Measurements from ENCODE around the gene ZNF524.
"Not testable (repeated sequence)": the region's sequence is repeated elsewhere in the genome, so short reads cannot be mapped to it uniquely, and the experiment has no call there.

Gene ZNF524

DNA sequence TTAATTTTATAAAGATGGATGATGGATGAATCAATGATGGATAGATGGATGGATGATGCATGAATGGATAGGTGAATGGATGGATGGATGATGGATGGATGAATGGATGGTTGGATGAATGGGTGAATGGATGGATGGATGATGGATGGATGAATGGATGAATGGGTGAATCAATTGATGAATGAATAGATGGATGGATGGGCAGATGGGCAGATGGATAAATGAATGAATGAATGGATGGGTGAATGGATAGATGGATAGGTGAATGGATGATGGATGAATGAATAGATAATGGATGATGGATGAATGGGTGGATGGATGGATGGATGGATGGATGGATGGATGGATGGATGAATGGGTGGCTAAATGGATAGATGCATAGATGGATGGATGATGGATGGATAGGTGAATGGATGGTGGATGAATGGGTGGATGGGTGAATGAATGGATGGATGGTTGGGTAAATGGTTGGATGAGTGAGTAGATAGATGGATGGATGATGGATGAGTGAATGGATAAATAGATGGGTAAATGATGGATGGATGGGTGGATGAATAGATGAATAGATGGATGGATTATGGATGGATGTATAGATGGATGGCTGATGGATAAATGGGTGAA is 32.3 kb upstream of the ZNF524 start:
- H3K27ac ChIP-seq (ENCODE audit: low read length): no peak overlapping the region
- H3K4me1 ChIP-seq (ENCODE audit: control insufficient read depth in 1 of 2, insufficient read depth in 2 of 2, low read length in 2 of 2): no peaks in the 10 kb centered on the region
- H3K9me3 ChIP-seq (ENCODE audit: control insufficient read depth in 1 of 2, low read length in 2 of 2): no peaks in the 10 kb centered on the region
- H3K36me3 ChIP-seq (ENCODE audit: control insufficient read depth in 1 of 2, insufficient read depth in 2 of 2, low read length in 2 of 2): no peaks in the 10 kb centered on the region
- H3K4me3 ChIP-seq (ENCODE audit: low read depth in 1 of 2, low read length in 2 of 2): no peak overlapping the region
- no peaks in the 10 kb centered on the region for H3K27me3 ChIP-seq (ENCODE audit: low read depth, low read length)

DNA sequence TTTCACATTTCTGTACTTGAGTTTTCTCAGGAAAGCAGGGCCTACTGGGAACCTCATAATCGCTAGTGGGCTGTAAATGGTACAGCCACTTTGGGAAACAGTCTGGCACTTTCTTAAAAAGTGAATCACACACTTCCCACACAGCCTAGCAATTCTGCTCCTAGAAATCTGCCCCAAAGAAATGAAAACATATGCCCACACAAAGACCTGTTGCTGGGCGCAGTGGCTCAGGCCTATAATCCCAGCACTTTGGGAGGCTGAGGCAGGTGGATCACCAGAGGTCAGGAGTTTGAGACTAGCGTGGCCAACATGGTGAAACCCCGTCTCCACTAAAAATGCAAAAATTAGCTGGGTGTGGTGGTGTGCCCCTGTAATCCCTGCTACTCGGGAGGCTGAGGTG is 30.6 kb upstream of the ZNF524 start:
- H3K4me1 ChIP-seq (ENCODE audit: control insufficient read depth in 1 of 2, insufficient read depth in 2 of 2, low read length in 2 of 2); H3K9me3 ChIP-seq (ENCODE audit: control insufficient read depth in 1 of 2, low read length in 2 of 2); H3K36me3 ChIP-seq (ENCODE audit: control insufficient read depth in 1 of 2, insufficient read depth in 2 of 2, low read length in 2 of 2); H3K27ac ChIP-seq (ENCODE audit: low read length); H3K4me3 ChIP-seq (ENCODE audit: low read depth in 1 of 2, low read length in 2 of 2); H3K27me3 ChIP-seq (ENCODE audit: low read depth, low read length): not testable (repeated sequence)

DNA sequence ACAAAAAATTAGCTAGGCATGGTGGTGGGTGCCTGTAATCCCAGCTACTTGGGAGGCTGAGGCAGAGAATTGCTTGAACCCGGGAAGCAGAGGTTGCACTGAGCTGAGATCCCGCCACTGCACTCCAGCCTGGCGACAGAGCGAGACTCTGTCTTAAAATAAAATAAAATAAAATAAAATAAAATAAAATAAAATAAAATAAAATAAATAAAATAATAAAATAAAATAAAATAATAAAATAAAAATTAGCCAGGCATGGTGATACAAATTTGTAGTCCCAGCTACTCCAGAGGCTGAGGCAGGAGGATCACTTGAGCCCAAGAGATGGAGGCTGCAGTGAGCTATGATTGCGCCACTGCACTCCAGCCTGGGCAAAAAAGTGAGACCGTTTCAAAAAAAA is 26.2 kb upstream of the ZNF524 start:
- not testable (repeated sequence) for H3K27me3 ChIP-seq (ENCODE audit: low read depth, low read length); H3K4me3 ChIP-seq (ENCODE audit: low read depth in 1 of 2, low read length in 2 of 2); H3K9me3 ChIP-seq (ENCODE audit: control insufficient read depth in 1 of 2, low read length in 2 of 2); H3K4me1 ChIP-seq (ENCODE audit: control insufficient read depth in 1 of 2, insufficient read depth in 2 of 2, low read length in 2 of 2); H3K27ac ChIP-seq (ENCODE audit: low read length)
- H3K36me3 ChIP-seq (ENCODE audit: control insufficient read depth in 1 of 2, insufficient read depth in 2 of 2, low read length in 2 of 2): peaks cover 9 to 22% of the 10 kb centered on the region in 2 donors

DNA sequence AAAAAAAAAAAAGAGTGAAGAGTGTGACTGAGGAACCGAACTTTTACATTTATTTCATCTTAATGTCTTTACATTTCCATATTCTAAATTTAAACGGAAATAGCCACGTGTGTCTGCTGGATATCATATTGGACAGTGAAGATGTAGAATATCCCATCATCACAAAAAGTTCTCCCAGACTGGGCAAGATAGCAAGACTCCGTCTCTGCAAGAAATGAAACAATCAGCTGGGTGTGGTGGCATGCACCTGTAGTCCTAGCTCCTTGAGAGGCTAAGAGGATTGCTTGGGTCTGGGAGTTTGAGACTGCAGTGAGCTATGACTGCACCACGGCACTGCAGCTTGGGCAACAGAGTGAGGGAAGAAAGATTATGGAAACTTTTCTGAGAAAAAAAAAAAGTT is 23.3 kb upstream of the ZNF524 start:
- H3K36me3 ChIP-seq (ENCODE audit: control insufficient read depth in 1 of 2, insufficient read depth in 2 of 2, low read length in 2 of 2): peaks cover 9 to 24% of the 10 kb centered on the region in 2 donors
- no peak overlapping the region for H3K27ac ChIP-seq (ENCODE audit: low read length)
- H3K27me3 ChIP-seq (ENCODE audit: low read depth, low read length): no peaks in the 10 kb centered on the region
- H3K9me3 ChIP-seq (ENCODE audit: control insufficient read depth in 1 of 2, low read length in 2 of 2): no peaks in the 10 kb centered on the region
- no peak overlapping the region for H3K4me3 ChIP-seq (ENCODE audit: low read depth in 1 of 2, low read length in 2 of 2)
- H3K4me1 ChIP-seq (ENCODE audit: control insufficient read depth in 1 of 2, insufficient read depth in 2 of 2, low read length in 2 of 2): peaks cover 6 to 17% of the 10 kb centered on the region in 2 donors

DNA sequence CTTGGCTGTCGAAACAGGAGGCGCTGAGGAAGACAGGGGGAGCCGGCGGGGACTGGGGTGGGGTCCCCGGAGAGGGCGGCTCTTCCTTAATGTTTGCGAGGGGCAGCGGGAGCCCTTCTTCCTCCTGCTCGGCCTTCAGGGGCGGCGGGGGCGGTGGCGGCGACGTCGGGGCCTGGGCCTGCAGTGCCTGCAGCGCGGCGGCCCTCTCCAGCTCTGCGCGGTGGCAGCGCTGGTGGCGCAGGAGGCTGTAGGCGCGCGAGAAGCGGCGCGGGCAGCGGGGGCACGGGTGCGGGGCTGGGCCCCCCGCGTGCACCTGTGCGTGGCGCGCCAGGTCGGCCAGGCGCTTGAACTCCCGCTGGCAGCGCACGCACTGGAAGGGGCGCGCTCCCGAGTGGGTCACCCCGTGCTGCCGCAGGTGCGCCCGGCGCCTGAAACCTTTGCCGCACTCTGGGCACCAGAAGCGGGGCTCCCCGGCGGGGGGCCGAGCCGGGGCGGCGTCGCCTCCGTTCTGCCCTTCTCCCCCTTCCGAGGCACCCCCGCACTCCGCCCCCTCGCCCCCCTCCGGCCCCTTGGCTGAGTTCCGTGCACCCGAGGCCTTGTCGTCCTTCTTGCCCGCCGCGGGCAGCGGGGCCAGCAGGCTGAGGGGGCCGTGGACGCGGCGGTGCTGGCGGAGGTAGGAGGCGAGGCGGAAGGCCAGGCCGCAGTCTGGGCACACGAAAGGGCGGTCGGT is 21.9 kb upstream of the ZNF524 start:
- peaks cover 6 to 24% of the 10 kb centered on the region in 2 donors for H3K4me1 ChIP-seq (ENCODE audit: control insufficient read depth in 1 of 2, insufficient read depth in 2 of 2, low read length in 2 of 2)
- no peak overlapping the region for H3K27ac ChIP-seq (ENCODE audit: low read length)
- no peaks in the 10 kb centered on the region for H3K9me3 ChIP-seq (ENCODE audit: control insufficient read depth in 1 of 2, low read length in 2 of 2)
- H3K27me3 ChIP-seq (ENCODE audit: low read depth, low read length): no peaks in the 10 kb centered on the region
- peaks cover 9 to 24% of the 10 kb centered on the region in 2 donors for H3K36me3 ChIP-seq (ENCODE audit: control insufficient read depth in 1 of 2, insufficient read depth in 2 of 2, low read length in 2 of 2)
- H3K4me3 ChIP-seq (ENCODE audit: low read depth in 1 of 2, low read length in 2 of 2): no peak overlapping the region

DNA sequence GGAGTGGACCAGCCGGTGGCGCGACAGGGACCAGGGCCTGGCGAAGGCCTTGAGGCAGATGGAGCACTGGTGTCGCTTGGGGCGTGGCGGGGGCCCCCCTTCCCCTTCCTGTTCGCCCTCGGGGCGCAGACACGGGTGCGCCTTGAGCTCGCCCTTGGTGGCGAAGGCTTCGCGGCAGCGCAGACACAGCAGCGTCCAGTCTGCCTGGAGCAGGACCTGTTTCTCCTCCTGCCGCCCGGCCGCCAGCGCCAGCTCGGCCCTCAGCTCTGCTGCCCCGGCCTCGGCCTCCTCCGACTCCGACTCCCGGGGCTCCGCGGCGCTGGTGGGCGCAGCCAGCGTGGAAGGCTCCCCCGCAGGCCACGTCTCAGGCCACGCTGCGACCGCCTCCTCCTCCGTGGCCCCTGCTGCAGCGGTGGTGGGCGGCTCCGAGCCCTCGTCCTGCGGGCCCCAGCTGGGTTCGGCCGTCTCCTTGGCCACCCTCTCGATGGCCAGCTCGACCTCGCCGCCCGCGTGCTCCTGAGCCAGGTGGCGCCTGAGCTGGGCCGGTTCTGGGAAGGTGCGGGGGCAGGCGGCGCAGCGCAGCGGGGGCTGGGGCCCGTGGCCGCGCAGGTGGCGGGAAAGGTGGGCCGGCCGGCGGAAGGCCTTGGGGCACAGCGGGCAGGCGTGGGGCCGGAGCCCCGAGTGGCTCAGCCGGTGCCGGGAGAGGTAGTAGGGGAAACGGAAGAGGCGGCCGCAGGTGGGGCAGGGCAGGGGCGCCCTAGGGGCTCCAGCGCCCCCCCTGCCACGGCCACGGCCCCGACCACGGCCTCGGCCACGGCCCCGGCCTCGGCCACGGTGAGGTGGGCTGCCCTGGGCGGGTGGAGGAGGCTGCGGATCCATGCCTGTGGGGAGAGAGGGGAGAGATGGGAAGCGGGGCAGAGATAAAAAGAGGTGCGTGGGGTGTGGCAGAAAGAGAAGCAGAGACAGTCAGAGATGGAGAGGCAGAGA is 21.0 kb upstream of the ZNF524 start:
- H3K27ac ChIP-seq (ENCODE audit: low read length): no peak overlapping the region
- peak overlapping the region; percentile 71 to 77 for H3K4me3 ChIP-seq (ENCODE audit: low read depth in 1 of 2, low read length in 2 of 2)
- H3K9me3 ChIP-seq (ENCODE audit: control insufficient read depth in 1 of 2, low read length in 2 of 2): no peaks in the 10 kb centered on the region
- H3K27me3 ChIP-seq (ENCODE audit: low read depth, low read length): no peaks in the 10 kb centered on the region
- H3K36me3 ChIP-seq (ENCODE audit: control insufficient read depth in 1 of 2, insufficient read depth in 2 of 2, low read length in 2 of 2): peaks cover 9 to 24% of the 10 kb centered on the region in 2 donors
- H3K4me1 ChIP-seq (ENCODE audit: control insufficient read depth in 1 of 2, insufficient read depth in 2 of 2, low read length in 2 of 2): peaks cover 6 to 24% of the 10 kb centered on the region in 2 donors

DNA sequence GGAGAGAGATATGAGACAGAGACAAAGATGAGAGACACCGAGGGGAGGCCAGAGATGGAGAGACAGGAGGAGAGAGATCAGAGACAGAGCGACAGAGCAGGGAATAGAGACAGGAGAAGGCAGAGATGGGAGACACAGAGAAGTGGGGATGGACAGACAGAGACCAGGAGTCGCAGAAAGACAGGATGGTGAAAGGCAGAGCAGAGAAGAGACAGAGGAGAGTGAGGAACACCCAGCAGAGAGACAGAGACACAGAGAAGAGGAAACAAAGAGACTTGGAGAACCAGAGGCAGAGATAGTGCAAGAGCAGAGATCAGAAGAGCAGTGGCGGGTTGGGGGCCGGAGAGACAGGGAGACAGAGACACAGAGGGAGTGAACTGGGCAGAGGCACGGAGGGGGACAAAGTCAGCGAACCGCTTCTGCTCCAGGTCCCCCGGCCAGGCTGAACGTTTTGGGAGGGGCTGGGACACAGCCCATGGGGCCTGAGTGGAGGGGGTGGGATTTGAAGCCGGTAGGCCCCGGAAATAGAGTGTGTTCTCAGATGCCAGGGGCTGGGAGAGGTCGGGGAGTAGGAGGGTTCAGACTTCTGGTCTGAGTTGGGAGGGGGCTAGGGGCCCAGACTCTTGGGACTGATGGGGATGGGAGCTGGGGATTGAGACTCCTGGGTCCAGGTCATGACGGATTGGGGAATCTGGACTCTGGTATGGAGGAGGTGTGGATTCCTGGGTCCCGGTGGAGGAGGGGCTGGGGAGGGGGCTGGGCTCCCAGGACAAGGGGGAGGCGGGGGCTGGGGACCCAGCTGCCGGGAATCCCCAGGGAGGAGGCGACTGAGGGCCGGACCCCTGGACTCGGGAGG is 20.1 kb upstream of the ZNF524 start:
- Histone ChIP-seq H3K36me3 (ENCODE audit: control insufficient read depth in 1 of 2, insufficient read depth in 2 of 2, low read length in 2 of 2) (peaks cover 9 to 24% of the 10 kb centered on the region in 2 donors), H3K27me3 (ENCODE audit: low read depth, low read length) (no peaks in the 10 kb centered on the region), H3K4me1 (ENCODE audit: control insufficient read depth in 1 of 2, insufficient read depth in 2 of 2, low read length in 2 of 2) (peaks cover 6 to 24% of the 10 kb centered on the region in 2 donors), H3K9me3 (ENCODE audit: control insufficient read depth in 1 of 2, low read length in 2 of 2) (no peaks in the 10 kb centered on the region), H3K4me3 (ENCODE audit: low read depth in 1 of 2, low read length in 2 of 2) (peak overlapping the region; percentile 71 to 77), H3K27ac (ENCODE audit: low read length) (peak overlapping the region; percentile 69)

DNA sequence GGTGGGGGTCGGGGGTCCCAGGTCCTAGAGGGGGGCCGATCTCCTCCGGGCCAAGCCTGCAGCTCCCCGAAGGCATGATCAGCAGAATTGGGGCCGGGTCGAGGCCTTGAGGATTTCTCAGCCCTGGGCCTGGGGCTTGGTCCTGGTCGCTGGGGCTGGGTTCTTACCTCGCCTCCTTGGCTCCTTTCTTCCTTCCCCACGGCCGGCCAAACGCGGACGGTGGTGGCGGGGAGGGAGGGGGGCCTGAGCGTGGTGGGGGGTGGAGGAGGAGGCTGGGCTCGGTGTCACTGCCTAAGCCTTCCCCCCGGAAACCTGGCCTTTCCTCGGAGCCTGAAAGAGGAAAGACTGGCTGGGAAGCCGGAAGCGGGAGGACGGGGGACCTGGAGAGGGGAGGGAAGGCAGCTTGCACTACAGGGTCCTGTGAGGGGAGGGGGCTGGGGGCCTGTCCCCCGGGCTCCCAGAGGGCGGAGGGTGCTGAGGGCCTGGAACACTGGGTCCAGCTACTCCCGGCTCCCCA is 19.4 kb upstream of the ZNF524 start, which contains the start of gene ZNF579:
ZNF579 (minus strand) TSS at position 221 of the 517 bp plus-strand sequence. CDS start 1,209 bp downstream, outside the sequence.
- H3K4me1 ChIP-seq (ENCODE audit: control insufficient read depth in 1 of 2, insufficient read depth in 2 of 2, low read length in 2 of 2): peaks cover 6 to 27% of the 10 kb centered on the region in 2 donors
- peaks cover 9 to 24% of the 10 kb centered on the region in 2 donors for H3K36me3 ChIP-seq (ENCODE audit: control insufficient read depth in 1 of 2, insufficient read depth in 2 of 2, low read length in 2 of 2)
- H3K9me3 ChIP-seq (ENCODE audit: control insufficient read depth in 1 of 2, low read length in 2 of 2): no peaks in the 10 kb centered on the region
- H3K27me3 ChIP-seq (ENCODE audit: low read depth, low read length): no peaks in the 10 kb centered on the region
- H3K4me3 ChIP-seq (ENCODE audit: low read depth in 1 of 2, low read length in 2 of 2): peak within 1 kb of the TSS; percentile 71 to 77
- peak within 1 kb of the TSS; percentile 74 for H3K27ac ChIP-seq (ENCODE audit: low read length)

DNA sequence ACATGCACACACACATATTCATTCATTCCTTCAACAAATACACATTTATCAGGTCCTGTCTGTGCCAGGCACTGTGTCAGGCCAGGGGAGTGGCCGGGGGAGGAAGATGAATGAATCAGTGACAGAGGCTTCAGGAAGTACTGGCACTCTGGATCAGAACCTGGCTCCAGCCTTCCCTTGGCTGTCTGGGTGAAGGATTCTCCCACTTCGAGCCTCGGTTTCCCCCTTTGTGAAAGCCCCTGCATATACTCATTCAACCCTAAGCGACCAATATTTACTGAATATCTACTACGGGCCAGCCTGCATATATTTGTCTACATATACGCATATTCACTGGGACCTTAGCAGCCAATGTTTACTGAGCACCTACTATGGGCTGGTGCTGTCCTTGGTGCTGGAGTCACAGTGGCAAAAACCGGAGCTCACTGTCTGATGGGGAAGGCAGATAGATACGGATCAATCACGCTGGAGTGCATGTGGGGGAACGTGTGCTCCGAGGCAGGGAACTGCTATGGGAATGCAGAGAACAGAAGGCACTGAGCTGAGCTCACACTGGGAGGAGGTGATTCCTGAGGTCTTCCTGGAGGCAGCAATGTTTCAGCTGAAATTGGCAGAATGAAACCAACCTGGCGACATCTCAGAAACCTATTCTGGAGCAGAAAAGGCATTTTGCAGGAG is 18.8 kb upstream of the ZNF524 start:
- H3K9me3 ChIP-seq (ENCODE audit: control insufficient read depth in 1 of 2, low read length in 2 of 2): no peaks in the 10 kb centered on the region
- H3K4me3 ChIP-seq (ENCODE audit: low read depth in 1 of 2, low read length in 2 of 2): peak overlapping the region; percentile 71 to 77
- H3K36me3 ChIP-seq (ENCODE audit: control insufficient read depth in 1 of 2, insufficient read depth in 2 of 2, low read length in 2 of 2): peaks cover 9 to 24% of the 10 kb centered on the region in 2 donors
- peaks cover 6 to 33% of the 10 kb centered on the region in 2 donors for H3K4me1 ChIP-seq (ENCODE audit: control insufficient read depth in 1 of 2, insufficient read depth in 2 of 2, low read length in 2 of 2)
- peak overlapping the region; percentile 74 for H3K27ac ChIP-seq (ENCODE audit: low read length)
- H3K27me3 ChIP-seq (ENCODE audit: low read depth, low read length): no peaks in the 10 kb centered on the region

DNA sequence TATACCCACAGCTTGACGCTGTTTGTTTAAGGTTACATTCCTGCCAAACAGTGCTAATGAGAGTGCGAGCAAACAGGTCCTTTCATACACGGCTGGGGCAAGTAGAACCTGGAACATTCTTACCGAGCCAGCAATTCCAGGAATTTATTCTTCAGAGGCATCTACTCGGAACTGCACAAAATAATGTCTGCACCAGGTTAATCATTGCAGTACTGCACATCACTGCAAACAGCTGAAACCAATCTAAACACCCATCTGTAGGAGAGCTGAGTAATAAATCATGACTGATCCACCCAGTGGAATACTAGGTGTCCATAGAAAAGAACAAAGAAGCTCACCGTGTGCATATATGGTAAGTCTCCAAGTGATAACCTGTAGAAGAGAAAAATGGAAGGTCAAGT is 18.3 kb upstream of the ZNF524 start:
- H3K4me3 ChIP-seq (ENCODE audit: low read depth in 1 of 2, low read length in 2 of 2): peak overlapping the region in 1 of 2 donors; percentile 9
- H3K27ac ChIP-seq (ENCODE audit: low read length): no peak overlapping the region
- no peaks in the 10 kb centered on the region for H3K27me3 ChIP-seq (ENCODE audit: low read depth, low read length)
- peaks cover 6 to 39% of the 10 kb centered on the region in 2 donors for H3K4me1 ChIP-seq (ENCODE audit: control insufficient read depth in 1 of 2, insufficient read depth in 2 of 2, low read length in 2 of 2)
- peaks cover 7 to 20% of the 10 kb centered on the region in 2 donors for H3K36me3 ChIP-seq (ENCODE audit: control insufficient read depth in 1 of 2, insufficient read depth in 2 of 2, low read length in 2 of 2)
- no peaks in the 10 kb centered on the region for H3K9me3 ChIP-seq (ENCODE audit: control insufficient read depth in 1 of 2, low read length in 2 of 2)

Measured in muscle layer of duodenum (tissue), 2 donors.